Liver (tissue), 3 donors: ENCODE results near the gene CLEC16A.

Experiments used
- HNF4G ChIP-seq: IDR thresholded peaks from 2 replicates; pipeline ENCODE4 v1.6.1; 2016; ENCODE audit warnings: antibody characterized with exemption
- TF ChIP-seq, protein P1 (sequence below): fragments of 150-350 bp; IDR thresholded peaks from 2 replicates; pipeline ENCODE4 v1.5.1; 2017; ENCODE audit warnings: improper control_type of control experiment, low read depth, low read length; ENCODE audit not compliant: missing input control
- TF ChIP-seq, protein P2 (sequence below): IDR thresholded peaks from 2 replicates; pipeline ENCODE4 v1.6.1; 2016; ENCODE audit warnings: antibody characterized with exemption
- TF ChIP-seq, protein P3 (sequence below): IDR thresholded peaks from 2 replicates; pipeline ENCODE4 v1.6.1; 2016; ENCODE audit warnings: antibody characterized with exemption, mild to moderate bottlenecking
- TF ChIP-seq, protein P4 (sequence below): IDR thresholded peaks from 2 replicates; pipeline ENCODE4 v1.6.1; 2016; ENCODE audit warnings: antibody characterized with exemption
- donor health status: healthy.
- donor health status: healthy.

DNA sequence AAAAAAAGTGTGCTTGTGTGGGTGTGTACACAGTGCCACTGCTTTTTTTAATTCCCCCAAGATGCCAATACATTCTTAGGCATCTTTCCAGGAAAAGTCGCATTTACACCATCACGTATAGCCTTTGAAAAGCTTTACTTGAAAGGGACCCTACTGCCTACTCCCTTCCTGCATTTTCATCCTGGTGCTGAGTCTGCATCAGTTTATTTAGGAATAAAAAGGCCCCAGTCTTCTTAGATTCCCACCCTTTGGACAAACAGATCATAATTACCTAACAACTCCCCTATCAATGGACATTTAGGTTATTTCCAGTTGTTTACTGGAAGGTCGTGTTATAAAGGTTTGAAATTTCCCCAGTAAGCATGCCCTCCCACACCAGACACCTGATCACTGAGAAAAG, 54.9 kb downstream of the CLEC16A start:
- TF ChIP-seq, protein P1, sequence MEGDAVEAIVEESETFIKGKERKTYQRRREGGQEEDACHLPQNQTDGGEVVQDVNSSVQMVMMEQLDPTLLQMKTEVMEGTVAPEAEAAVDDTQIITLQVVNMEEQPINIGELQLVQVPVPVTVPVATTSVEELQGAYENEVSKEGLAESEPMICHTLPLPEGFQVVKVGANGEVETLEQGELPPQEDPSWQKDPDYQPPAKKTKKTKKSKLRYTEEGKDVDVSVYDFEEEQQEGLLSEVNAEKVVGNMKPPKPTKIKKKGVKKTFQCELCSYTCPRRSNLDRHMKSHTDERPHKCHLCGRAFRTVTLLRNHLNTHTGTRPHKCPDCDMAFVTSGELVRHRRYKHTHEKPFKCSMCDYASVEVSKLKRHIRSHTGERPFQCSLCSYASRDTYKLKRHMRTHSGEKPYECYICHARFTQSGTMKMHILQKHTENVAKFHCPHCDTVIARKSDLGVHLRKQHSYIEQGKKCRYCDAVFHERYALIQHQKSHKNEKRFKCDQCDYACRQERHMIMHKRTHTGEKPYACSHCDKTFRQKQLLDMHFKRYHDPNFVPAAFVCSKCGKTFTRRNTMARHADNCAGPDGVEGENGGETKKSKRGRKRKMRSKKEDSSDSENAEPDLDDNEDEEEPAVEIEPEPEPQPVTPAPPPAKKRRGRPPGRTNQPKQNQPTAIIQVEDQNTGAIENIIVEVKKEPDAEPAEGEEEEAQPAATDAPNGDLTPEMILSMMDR, result no peak
- TF ChIP-seq, protein P2, sequence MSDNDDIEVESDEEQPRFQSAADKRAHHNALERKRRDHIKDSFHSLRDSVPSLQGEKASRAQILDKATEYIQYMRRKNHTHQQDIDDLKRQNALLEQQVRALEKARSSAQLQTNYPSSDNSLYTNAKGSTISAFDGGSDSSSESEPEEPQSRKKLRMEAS, result no peak
- TF ChIP-seq, protein P3, sequence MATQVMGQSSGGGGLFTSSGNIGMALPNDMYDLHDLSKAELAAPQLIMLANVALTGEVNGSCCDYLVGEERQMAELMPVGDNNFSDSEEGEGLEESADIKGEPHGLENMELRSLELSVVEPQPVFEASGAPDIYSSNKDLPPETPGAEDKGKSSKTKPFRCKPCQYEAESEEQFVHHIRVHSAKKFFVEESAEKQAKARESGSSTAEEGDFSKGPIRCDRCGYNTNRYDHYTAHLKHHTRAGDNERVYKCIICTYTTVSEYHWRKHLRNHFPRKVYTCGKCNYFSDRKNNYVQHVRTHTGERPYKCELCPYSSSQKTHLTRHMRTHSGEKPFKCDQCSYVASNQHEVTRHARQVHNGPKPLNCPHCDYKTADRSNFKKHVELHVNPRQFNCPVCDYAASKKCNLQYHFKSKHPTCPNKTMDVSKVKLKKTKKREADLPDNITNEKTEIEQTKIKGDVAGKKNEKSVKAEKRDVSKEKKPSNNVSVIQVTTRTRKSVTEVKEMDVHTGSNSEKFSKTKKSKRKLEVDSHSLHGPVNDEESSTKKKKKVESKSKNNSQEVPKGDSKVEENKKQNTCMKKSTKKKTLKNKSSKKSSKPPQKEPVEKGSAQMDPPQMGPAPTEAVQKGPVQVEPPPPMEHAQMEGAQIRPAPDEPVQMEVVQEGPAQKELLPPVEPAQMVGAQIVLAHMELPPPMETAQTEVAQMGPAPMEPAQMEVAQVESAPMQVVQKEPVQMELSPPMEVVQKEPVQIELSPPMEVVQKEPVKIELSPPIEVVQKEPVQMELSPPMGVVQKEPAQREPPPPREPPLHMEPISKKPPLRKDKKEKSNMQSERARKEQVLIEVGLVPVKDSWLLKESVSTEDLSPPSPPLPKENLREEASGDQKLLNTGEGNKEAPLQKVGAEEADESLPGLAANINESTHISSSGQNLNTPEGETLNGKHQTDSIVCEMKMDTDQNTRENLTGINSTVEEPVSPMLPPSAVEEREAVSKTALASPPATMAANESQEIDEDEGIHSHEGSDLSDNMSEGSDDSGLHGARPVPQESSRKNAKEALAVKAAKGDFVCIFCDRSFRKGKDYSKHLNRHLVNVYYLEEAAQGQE, result no peak
- TF ChIP-seq, protein P4, sequence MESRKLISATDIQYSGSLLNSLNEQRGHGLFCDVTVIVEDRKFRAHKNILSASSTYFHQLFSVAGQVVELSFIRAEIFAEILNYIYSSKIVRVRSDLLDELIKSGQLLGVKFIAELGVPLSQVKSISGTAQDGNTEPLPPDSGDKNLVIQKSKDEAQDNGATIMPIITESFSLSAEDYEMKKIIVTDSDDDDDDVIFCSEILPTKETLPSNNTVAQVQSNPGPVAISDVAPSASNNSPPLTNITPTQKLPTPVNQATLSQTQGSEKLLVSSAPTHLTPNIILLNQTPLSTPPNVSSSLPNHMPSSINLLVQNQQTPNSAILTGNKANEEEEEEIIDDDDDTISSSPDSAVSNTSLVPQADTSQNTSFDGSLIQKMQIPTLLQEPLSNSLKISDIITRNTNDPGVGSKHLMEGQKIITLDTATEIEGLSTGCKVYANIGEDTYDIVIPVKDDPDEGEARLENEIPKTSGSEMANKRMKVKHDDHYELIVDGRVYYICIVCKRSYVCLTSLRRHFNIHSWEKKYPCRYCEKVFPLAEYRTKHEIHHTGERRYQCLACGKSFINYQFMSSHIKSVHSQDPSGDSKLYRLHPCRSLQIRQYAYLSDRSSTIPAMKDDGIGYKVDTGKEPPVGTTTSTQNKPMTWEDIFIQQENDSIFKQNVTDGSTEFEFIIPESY, result no peak
- TF ChIP-seq HNF4G, result no peak
